GM11168 (cell line): ENCODE results near the gene MESP2.

Source experiments
- in situ Hi-C: fragments of 300-500 bp; cut with MboI; formaldehyde crosslinking; loops from one replicate; pipeline ENCODE4 v1.12.0; 2022; ENCODE audit warnings: low sequenced_read_pairs; ENCODE audit not compliant: unreplicated experiment

The MESP2 gene

DNA sequence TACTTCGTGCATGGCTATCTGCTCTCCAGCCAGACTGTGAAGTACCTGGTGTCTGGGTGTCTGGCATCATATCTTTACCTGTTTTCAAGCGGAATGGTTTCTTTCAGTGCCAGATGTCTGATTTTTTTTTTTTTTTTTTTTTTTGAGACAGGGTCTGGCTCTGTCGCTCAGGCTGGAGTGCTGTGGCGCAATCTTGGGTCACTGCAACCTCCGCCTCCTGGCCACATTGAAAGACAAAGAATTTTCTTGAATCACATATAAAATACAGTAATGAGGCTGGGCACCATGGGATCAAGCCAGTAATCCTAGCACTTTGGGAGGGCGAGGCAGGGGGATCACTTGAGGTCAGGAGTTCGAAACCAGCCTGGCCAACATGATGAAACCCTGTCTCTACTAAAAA is 22.3 kb upstream of the MESP2 start:
- in situ Hi-C loops = loop anchor here (5.0 kb wide), 2 partner anchors 118 to 318 kb away; no protein-coding TSS in a partner anchor

DNA sequence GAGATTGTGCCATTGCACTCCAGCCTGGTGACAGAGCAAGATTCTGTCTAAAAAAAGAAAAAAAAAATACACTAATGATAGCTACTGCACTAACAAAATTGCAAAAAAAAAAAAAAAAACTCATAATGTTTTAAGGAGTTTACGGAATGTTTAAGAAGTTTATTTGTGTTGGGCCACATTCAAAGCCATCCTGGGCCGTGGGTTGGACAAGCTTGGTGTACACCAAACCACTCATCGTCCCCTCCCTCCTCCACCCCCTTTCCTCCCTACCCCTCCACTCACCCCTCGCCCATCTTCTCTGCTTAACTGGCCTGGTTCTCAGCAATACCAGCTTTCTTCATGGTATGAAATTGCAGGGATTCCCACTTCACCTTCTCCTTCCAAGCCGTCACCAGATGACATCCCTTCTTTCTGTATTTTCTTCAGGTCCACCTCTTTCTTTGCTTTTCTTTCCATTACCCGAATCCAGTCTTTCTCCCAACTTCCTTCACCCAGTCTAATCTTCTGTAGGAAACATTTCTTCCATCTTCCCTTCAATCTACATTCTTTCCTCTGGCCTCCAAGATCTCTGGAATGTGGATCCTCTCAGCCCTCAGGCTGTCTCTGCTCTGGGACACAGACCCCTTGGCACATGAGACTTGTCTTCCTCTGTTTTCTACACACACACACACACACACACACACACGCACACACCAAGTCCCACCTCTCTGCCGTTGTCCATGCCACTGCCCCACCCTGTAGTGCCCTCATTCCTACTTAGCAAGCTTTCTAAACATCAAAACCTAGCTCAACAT is 21.6 kb upstream of the MESP2 start:
- in situ Hi-C loops = loop anchor here (5.0 kb wide), 2 partner anchors 118 to 318 kb away; no protein-coding TSS in a partner anchor

- in situ Hi-C loops = no loop called here
Measured at GRCh38 chr15:89755701-89756100, 20.4 kb upstream of the MESP2 start.

- in situ Hi-C loops = no loop called here
Measured at GRCh38 chr15:89756897-89757296, 19.2 kb upstream of the MESP2 start.

GRCh38 chr15:89758283-89758682 is 17.8 kb upstream of the MESP2 start:
- in situ Hi-C loops = no loop called here

- in situ Hi-C loops = no loop called here
Measured at GRCh38 chr15:89758981-89759380, 17.2 kb upstream of the MESP2 start.

DNA sequence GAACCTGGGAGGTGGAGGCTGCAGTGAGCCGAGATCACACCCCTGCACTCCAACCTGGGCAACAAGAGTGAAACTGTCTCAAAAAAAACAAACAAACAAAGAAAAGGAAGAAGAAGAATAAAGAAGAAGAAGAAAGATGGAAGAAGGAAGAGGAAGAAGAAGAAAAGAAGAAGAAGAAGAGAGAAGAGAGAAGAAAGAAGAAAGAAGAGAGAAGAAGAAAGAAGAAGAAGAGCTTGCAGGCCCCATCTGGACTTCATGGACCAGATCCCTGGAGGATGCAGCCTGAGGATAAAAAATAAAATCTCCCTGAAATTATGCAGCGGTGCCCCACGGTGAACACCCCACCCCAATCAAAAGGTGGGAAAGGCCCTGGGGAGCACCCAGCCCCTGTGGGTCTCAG is 16.3 kb upstream of the MESP2 start:
- in situ Hi-C loops = no loop called here

DNA sequence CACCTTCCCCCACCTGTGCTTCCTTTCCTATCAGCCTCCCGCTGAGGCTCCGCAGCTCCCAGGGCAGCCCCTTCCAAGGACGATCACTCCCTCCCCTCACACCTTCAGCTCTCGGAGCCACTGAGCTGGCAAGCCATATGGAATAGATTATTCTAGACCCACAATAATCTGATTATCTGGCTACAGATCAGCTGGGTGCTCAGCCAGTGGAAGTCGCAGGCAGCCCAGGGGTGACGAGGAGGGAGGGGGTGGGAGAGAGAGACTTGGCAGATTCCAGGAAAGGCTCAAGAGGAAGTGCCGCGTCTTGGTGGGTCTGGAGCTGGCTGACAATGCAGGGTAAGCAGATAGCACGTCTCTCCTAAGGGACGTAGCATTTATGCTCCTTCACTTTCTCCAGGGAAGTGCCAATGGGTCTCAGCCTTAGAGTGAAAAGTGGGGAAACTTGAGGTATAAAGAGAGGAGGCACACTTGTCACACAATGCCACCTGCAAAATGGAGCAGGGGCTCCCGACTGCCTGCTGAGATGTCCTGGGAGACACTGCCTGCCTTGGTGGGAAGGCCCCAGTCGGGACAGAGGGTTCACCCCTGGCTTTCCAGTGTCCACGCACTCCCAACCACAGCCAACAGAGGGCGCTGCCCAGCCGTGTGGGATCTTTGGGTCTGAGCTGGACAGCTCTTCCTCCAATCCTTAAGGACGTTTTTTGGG is 15.7 kb upstream of the MESP2 start:
- in situ Hi-C loops = no loop called here

DNA sequence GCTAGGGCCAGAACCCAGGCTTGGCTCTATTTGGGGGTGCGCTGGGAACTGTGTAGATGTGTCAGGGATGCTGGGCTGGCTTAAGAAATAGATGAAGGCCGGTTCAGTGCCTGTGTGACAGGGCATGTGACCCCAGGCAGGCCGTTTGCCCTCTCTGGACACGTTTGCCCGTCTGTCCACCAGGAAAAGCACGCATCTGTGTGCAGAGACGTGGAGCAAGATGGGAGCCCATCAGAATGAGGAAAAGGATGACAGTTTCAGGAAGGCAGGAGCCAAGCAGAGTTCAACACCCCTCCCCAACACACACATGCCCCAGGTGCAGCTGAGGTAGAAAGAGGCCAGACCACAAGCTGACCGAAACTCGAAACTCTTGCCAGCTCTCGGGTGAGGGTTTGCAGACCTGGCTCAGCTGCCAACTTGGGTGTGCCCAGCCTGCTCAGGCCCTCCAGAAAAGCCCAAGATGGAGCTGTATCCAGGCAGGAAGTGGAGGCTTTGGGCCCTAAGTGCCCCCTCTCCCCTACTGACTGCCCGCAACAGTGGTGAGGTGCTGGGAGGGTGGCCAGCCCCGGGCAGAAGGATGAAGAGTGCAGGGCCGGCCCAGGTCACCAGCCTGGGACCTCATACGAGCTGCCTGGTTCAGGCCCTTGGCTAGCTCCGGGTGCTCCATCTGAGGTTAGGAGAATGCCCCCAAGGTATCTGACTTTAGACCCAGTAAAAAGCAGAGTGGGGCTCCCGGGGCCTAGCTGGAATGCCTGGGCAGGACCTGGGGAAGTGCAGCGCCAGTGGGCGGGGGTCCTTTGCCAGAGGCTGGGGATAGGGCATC is 14.9 kb upstream of the MESP2 start:
- in situ Hi-C loops = no loop called here

DNA sequence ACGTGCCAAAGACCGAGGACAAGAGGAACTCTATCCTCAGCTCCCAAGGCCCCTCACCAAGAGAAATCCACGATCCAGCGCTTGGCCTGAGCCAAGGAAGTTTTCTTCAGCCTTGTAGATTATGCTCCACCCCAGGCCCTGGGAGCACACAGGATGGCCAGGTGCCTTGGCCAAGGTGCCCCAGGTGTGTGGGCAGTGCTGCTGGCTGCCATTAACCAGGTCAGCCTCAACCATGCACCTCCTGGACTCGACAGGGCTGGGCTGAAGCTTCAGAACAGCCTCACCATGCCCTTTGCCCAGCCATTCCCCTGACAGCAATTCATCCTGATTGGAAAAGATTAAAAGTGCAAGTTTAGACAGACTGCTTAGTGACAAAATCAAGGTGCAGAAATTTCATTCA is 14.2 kb upstream of the MESP2 start:
- in situ Hi-C loops = no loop called here

DNA sequence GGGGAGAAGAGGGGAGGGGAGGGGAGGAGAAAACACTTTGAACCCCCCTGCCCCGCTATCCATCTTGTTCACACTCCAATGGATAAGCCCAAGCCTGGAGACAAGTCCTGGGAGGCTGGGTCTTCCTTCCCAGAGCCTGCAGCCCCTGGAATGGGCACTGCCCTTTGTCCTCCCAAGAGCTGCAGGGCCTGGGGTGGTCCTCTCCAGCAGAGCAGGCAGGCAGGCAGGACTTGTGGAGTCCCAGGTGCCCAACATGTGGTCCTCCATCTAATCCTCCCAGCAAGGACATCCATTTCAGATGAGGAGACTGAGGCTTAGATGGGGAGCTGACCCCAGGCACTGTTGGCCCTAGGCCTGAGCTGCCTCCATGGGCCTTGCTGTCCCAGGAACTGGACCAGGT is 10.4 kb upstream of the MESP2 start:
- in situ Hi-C loops = no loop called here

DNA sequence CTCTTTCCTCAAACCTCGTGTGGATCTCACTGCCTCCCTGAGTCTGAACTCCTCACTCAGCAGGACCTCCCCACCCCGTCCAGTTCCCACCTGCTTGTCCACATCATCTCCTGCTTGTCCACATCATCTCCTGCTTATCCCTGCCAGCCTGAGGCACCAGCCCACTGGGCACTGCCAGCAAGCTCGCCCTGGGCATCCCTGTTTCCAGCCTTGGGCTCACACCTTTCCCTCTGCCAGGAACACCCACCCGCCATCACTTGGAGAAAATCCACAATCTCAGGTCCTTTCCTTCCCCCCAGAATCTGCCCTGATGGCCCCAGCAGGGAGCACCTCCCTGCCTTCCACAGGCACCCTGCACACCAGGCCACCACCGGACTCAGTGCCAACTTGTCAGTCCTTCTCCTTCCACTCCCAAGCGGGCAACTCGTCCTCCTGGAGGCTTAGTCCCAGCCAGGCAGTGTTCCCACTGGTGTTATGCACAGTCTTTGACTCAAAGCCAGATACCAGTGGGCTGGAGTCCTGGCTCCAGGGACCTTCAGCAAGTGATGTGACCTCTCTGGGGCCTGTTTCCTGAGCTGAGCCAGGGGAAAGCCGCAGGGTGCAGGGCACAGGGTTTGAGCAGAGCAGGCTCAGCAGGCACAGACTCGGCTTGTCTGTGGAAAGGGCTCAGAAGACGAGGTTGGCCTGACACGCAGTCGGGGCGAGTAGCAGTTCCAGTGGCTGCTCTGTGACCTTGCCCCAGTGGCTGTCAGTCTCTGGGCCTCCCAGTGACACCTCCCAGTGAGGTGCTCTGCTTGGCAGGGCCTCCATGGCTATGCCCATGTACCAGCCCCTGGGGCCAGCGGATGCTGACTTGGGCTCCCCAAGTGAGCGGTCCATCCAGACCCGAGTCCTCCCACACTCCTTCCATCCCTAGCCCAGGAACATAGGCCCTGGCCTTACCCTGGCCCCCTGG is 9.5 kb upstream of the MESP2 start:
- in situ Hi-C loops = no loop called here

DNA sequence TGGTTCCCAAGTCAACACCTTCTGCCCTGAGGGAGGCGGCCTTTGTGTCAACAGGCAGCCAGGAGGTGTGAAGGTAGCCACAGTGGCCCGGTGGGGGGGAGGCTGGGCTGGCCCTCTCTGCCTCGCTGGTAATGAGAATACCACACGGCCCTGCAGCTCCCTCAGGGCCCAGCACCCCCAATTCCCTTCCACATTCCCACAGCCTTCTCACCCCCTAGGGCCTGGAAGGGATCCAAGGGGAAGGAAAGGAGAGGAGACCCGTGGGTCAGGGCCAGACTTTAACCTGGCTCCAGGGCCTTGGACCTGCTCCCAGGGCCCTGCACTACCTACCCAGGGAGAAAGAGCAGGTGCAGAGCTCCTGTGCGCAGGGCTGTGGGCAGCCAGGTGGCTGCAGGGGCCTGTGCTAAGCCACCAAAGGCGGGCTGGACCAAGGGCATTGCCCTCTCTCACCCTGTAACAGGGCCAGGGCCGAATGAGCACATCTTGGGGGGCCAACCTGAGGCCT is 8.7 kb upstream of the MESP2 start:
- in situ Hi-C loops = no loop called here

- in situ Hi-C loops = no loop called here
Measured at GRCh38 chr15:89768071-89768500, 8.0 kb upstream of the MESP2 start.

GRCh38 chr15:89769366-89769765 is 6.8 kb upstream of the MESP2 start:
- in situ Hi-C loops = no loop called here

DNA sequence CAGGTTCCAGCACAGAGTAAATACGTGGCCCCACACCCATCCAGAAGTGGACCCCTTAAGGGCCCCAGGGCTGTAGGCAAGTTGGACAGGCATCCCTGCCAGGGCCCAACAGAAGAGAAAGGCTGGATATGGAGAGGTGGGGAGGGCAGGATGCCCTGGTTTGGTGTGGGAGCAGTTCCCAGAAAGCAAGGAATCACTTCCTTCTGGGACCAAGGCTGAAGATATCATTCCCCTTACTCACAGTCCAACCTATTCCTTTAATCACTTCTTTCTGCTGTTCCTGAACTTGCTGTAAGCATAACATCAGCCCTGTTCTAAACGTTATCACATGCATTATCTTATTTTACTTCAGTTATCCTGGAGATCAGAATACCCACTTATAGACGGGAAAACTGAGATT is 6.1 kb upstream of the MESP2 start:
- in situ Hi-C loops = no loop called here

GRCh38 chr15:89772932-89773583 is 3.1 kb upstream of the MESP2 start:
- in situ Hi-C loops = no loop called here

DNA sequence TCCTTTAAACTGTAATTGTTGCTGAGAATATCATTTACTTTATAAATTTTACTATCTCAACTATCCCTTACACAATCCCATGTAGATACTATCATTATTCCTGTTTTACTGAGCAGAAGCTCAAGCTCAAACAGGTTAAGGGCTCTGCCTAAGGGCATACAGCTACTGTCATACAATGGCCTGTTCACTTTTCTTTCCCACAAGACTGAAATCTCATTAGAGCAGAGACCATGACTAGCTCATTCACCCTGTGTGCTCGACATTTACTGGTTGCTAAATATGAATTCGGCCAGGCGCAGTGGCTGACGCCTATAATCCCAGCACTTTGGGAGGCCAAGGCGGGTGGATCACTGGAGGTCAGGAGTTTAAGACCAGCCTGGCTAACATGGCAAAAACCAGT is 1.6 kb upstream of the MESP2 start:
- in situ Hi-C loops = no loop called here

- in situ Hi-C loops = no loop called here
Measured at GRCh38 chr15:89775815-89776214, 317 bp upstream of the MESP2 start.
